ENCODE measurements around the gene SF1. TPM values are rescaled to one million over a fixed set of nuclear protein-coding genes. Genes with fewer than 3 reads are reported as not detected.

Gene SF1
- total RNA-seq, 1 experiment from 2014 or later = 285 TPM

GRCh38 chr11:64715756-64716472 is 62.4 kb downstream of the SF1 start:
- Mint-ChIP-seq H3K4me3 (no peak overlapping the region), H3K36me3 (no peaks in the 10 kb centered on the region), H3K4me1 (peaks cover 47% of the 10 kb centered on the region), H3K27ac (no peak overlapping the region), H3K9me3 (no peaks in the 10 kb centered on the region), H3K27me3 (ENCODE audit: low read depth) (peaks cover 82% of the 10 kb centered on the region)
- TF ChIP-seq ZBTB21 (CRISPR knock-in tag; IDR thresholded peaks at IDR 0.05; ENCODE audit: borderline replicate concordance) (no peak), OVOL2 (CRISPR knock-in tag; IDR thresholded peaks at IDR 0.05; ENCODE audit: borderline replicate concordance) (no peak), USF2 (CRISPR knock-in tag; IDR thresholded peaks at IDR 0.05) (no peak), TP53 (CRISPR knock-in tag; IDR thresholded peaks at IDR 0.05) (no peak), ZNF317 (CRISPR knock-in tag; IDR thresholded peaks at IDR 0.05; ENCODE audit: borderline replicate concordance, low read depth) (no peak), ZNF512 (CRISPR knock-in tag; IDR thresholded peaks at IDR 0.05; ENCODE audit: borderline replicate concordance) (no peak), STAT6 (CRISPR knock-in tag; conservative IDR thresholded peaks at IDR 0.05; ENCODE audit: low read depth) (no peak), HMGA2 (CRISPR knock-in tag; IDR thresholded peaks at IDR 0.05) (no peak), RELA (CRISPR knock-in tag; IDR thresholded peaks at IDR 0.05; ENCODE audit: borderline replicate concordance) (no peak), JAZF1 (CRISPR knock-in tag; IDR thresholded peaks at IDR 0.05) (no peak), FOXJ3 (CRISPR knock-in tag; IDR thresholded peaks at IDR 0.05; ENCODE audit: borderline replicate concordance) (no peak), FOXP1 (CRISPR knock-in tag; IDR thresholded peaks at IDR 0.05; ENCODE audit: borderline replicate concordance) (no peak), AR (CRISPR knock-in tag; IDR thresholded peaks at IDR 0.05) (no peak), ETV6 (CRISPR knock-in tag; IDR thresholded peaks at IDR 0.05) (no peak), NR3C1 (CRISPR knock-in tag; conservative IDR thresholded peaks at IDR 0.05; ENCODE audit: low read depth) (no peak), SOX15 (CRISPR knock-in tag; IDR thresholded peaks at IDR 0.05) (no peak), MYBL2 (CRISPR knock-in tag; IDR thresholded peaks at IDR 0.05) (no peak), ESRRA (CRISPR knock-in tag; IDR thresholded peaks at IDR 0.05; ENCODE audit: borderline replicate concordance) (no peak)
- TF ChIP-seq, protein P1, sequence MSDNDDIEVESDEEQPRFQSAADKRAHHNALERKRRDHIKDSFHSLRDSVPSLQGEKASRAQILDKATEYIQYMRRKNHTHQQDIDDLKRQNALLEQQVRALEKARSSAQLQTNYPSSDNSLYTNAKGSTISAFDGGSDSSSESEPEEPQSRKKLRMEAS (CRISPR knock-in tag; IDR thresholded peaks at IDR 0.05) = no peak; the same call in 1 of the 2 replicates
- TF ChIP-seq, protein P2, sequence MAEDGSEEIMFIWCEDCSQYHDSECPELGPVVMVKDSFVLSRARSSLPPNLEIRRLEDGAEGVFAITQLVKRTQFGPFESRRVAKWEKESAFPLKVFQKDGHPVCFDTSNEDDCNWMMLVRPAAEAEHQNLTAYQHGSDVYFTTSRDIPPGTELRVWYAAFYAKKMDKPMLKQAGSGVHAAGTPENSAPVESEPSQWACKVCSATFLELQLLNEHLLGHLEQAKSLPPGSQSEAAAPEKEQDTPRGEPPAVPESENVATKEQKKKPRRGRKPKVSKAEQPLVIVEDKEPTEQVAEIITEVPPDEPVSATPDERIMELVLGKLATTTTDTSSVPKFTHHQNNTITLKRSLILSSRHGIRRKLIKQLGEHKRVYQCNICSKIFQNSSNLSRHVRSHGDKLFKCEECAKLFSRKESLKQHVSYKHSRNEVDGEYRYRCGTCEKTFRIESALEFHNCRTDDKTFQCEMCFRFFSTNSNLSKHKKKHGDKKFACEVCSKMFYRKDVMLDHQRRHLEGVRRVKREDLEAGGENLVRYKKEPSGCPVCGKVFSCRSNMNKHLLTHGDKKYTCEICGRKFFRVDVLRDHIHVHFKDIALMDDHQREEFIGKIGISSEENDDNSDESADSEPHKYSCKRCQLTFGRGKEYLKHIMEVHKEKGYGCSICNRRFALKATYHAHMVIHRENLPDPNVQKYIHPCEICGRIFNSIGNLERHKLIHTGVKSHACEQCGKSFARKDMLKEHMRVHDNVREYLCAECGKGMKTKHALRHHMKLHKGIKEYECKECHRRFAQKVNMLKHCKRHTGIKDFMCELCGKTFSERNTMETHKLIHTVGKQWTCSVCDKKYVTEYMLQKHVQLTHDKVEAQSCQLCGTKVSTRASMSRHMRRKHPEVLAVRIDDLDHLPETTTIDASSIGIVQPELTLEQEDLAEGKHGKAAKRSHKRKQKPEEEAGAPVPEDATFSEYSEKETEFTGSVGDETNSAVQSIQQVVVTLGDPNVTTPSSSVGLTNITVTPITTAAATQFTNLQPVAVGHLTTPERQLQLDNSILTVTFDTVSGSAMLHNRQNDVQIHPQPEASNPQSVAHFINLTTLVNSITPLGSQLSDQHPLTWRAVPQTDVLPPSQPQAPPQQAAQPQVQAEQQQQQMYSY (CRISPR knock-in tag; IDR thresholded peaks at IDR 0.05) = no peak
- ChIA-PET CTCF (interaction anchor here (0.8 to 6.0 kb wide), 10 partner anchors 10 to 346 kb away, joined by 3 to 56 read pairs (median 5); partner anchors contain the start of genes RASGRP2 and SF1), POLR2A (interaction anchor here (0.6 to 1.5 kb wide), 3 partner anchors 18 to 45 kb away, joined by 3 to 5 read pairs (median 3); no protein-coding TSS in a partner anchor)
- no peak for ATAC-seq
- DNase-seq (ENCODE audit: low spot score) = no peak
